H1 (cell line): ENCODE data around the gene LRRC74A.

Source experiments
- CEBPB ChIP-seq: IDR thresholded peaks from 2 replicates; pipeline ENCODE4 v1.6.1; 2012; ENCODE audit warnings: low read depth, low read length
- EZH2 ChIP-seq: fragments of 200-600 bp; sonication (generic); IDR thresholded peaks from 2 replicates; pipeline ENCODE4 v1.7.1; 2012; ENCODE audit warnings: low read depth, mild to moderate bottlenecking, moderate library complexity, low read length, inconsistent platforms; ENCODE audit not compliant: severe bottlenecking
- GABPA ChIP-seq: IDR thresholded peaks from 2 replicates; pipeline ENCODE4 v1.6.1; 2011; ENCODE audit warnings: mild to moderate bottlenecking, low read length, moderate library complexity, borderline replicate concordance; ENCODE audit not compliant: insufficient read depth
- MAFK ChIP-seq: IDR thresholded peaks from 2 replicates; pipeline ENCODE4 v1.6.1; 2012; ENCODE audit warnings: low read depth, mild to moderate bottlenecking, improper control_type of control experiment, low read length
- MAX ChIP-seq: IDR thresholded peaks from 2 replicates; pipeline ENCODE4 v1.6.1; 2012; ENCODE audit warnings: inconsistent platforms
- NANOG ChIP-seq: IDR thresholded peaks from 2 replicates; pipeline ENCODE4 v1.6.1; 2011; ENCODE audit warnings: low read length, low read depth, mild to moderate bottlenecking, inconsistent platforms; ENCODE audit not compliant: insufficient read depth, poor library complexity, severe bottlenecking
- POLR2A ChIP-seq, 2 experiments: IDR thresholded peaks; 1 replicate in 1 of 2; 2 replicates in 1 of 2; pipeline ENCODE4 v1.6.1; 2011; ENCODE audit warnings: low read depth in 2 of 2, low read length in 2 of 2, mild to moderate bottlenecking in 2 of 2; ENCODE audit errors: control extremely low read depth in 1 of 2
- RAD21 ChIP-seq, 2 experiments: IDR thresholded peaks in 1 of 2; conservative IDR thresholded peaks in 1 of 2; 2 replicates each; pipeline ENCODE4 v1.6.1; 2011; ENCODE audit warnings: low read depth in 2 of 2, low read length in 2 of 2, improper control_type of control experiment in 1 of 2, inconsistent platforms in 1 of 2, mild to moderate bottlenecking in 1 of 2, moderate library complexity in 1 of 2
- RXRA ChIP-seq: IDR thresholded peaks from 2 replicates; pipeline ENCODE4 v1.6.1; 2011; ENCODE audit warnings: low read depth, mild to moderate bottlenecking, low read length, moderate library complexity; ENCODE audit not compliant: insufficient read depth
- SP1 ChIP-seq: IDR thresholded peaks from 2 replicates; pipeline ENCODE4 v1.6.1; 2011; ENCODE audit warnings: low read depth, low read length
- ZNF274 ChIP-seq: IDR thresholded peaks from 2 replicates; pipeline ENCODE4 v1.7.0; 2012; ENCODE audit warnings: low read length, borderline replicate concordance; ENCODE audit errors: extremely low read depth
- TF ChIP-seq, protein P1 (sequence below), 3 experiments: IDR thresholded peaks; 1 replicate in 2 of 3; 2 replicates in 1 of 3; pipeline versions ENCODE4 v1.5.1 to v1.6.1; 2011; ENCODE audit warnings: low read length in 3 of 3, mild to moderate bottlenecking in 3 of 3, inconsistent platforms in 2 of 3, low read depth in 1 of 3, moderate library complexity in 1 of 3; ENCODE audit not compliant: insufficient read depth in 1 of 3; ENCODE audit errors: control extremely low read depth in 1 of 3

- no peak for TF ChIP-seq CEBPB
- TF ChIP-seq, protein P1, sequence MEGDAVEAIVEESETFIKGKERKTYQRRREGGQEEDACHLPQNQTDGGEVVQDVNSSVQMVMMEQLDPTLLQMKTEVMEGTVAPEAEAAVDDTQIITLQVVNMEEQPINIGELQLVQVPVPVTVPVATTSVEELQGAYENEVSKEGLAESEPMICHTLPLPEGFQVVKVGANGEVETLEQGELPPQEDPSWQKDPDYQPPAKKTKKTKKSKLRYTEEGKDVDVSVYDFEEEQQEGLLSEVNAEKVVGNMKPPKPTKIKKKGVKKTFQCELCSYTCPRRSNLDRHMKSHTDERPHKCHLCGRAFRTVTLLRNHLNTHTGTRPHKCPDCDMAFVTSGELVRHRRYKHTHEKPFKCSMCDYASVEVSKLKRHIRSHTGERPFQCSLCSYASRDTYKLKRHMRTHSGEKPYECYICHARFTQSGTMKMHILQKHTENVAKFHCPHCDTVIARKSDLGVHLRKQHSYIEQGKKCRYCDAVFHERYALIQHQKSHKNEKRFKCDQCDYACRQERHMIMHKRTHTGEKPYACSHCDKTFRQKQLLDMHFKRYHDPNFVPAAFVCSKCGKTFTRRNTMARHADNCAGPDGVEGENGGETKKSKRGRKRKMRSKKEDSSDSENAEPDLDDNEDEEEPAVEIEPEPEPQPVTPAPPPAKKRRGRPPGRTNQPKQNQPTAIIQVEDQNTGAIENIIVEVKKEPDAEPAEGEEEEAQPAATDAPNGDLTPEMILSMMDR (IDR thresholded peaks at IDR 0.05; ENCODE audit: control extremely low read depth in 1 of 3, insufficient read depth in 1 of 3, low read depth in 1 of 3, low read length in 3 of 3) = no peak
- TF ChIP-seq EZH2 = no peak
- no peak for TF ChIP-seq MAX
- no peak for TF ChIP-seq ZNF274
- TF ChIP-seq NANOG = no peak
- no peak for TF ChIP-seq POLR2A (IDR thresholded peaks at IDR 0.05; ENCODE audit: control extremely low read depth in 1 of 2, low read depth in 2 of 2, low read length in 2 of 2)
- no peak for TF ChIP-seq RAD21 (IDR thresholded peaks at IDR 0.05 in 1 of 2, conservative IDR thresholded peaks at IDR 0.05 in 1 of 2; ENCODE audit: low read depth in 2 of 2, low read length in 2 of 2)
- no peak for TF ChIP-seq GABPA
- no peak for TF ChIP-seq MAFK
- TF ChIP-seq SP1 = no peak
- no peak for TF ChIP-seq RXRA
Observed at GRCh38 chr14:76786601-76787000, 39.6 kb upstream of the LRRC74A start.
